Right hindlimb (tissue), 1 donor: ENCODE data around the gene SARM1.
A peak's percentile ranks its signal among the peaks of the same experiment; 100 is the strongest.

Source experiments
- DNase-seq: peaks from one replicate; pipeline ENCODE4 v3.0.0-alpha.2; 2018

The SARM1 gene

DNA sequence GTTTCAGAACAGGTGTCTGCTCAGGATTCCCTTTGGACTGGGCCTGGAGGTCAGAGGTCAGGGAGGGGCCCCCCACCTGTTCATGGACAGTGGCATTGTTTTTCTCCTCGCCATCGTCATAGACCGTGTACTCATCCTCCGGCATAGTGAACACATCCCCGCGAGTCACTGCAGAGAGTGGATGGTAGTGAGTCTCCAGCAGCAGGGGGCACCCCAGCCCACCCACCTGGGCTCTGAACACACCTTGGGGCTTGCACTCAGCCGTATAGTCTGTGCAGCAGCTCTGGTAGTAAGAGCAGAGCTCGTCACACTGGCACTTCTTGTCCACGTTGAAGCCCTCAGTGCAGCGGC lies 1.8 kb upstream of the SARM1 start:
- DNase-seq, result no peak

DNA sequence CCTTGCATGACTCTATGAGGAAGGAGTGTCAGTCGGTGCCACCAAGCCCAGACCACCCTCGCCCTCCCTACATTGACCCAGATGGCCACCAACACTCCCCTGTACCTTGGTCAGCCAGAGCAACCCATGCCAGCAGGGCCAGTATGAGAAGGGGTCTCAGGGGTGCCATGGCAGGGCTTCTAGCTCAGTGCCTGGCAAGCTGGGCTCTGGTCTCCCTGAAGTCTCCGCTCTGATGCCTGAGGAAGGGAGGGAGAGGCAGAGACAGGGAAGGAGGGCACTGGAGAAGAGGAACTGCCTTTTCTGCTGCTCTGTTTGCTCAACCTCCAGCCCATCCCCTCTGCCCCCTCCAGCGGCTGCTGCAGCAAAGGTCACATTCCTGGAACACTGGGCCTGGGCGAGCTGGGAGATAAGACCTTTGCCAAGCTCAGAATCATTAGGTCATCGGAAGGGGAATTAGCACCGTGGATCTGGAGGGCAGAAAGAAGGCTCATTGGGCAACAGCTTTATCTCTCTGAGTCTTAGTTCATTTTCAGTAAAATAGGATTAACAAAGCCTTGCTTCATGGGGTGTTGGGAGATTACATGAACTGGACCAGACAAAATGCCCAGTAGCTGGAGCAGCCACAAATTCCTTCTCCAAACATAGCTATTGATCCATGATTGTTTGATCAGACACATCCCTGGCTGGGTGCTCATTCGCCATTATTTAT lies 1.3 kb upstream of the SARM1 start, which contains the start of gene VTN:
Gene VTN, minus strand, starts transcription at position 273 of the 709 bp plus-strand sequence. Its CDS starts 104 bp downstream, at position 169.
- no peak for DNase-seq

DNA sequence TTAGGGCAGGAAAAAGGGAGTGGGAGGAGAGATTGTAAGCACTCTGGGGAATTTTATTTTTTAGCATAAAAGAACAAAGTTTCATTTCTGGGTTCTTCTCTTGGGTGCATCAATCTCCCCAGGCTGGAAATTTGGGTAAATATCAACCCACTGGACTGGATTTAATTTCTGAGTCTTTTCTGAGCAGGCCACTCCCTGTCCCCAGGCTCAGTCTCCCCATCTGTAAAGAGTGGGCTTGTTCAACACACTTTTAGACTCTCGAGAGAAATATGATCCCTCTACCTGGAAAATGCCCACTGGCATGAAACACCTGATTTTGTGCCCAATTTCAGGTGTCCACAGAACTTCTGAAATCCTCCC lies 770 bp upstream of the SARM1 start:
- no peak for DNase-seq

DNA sequence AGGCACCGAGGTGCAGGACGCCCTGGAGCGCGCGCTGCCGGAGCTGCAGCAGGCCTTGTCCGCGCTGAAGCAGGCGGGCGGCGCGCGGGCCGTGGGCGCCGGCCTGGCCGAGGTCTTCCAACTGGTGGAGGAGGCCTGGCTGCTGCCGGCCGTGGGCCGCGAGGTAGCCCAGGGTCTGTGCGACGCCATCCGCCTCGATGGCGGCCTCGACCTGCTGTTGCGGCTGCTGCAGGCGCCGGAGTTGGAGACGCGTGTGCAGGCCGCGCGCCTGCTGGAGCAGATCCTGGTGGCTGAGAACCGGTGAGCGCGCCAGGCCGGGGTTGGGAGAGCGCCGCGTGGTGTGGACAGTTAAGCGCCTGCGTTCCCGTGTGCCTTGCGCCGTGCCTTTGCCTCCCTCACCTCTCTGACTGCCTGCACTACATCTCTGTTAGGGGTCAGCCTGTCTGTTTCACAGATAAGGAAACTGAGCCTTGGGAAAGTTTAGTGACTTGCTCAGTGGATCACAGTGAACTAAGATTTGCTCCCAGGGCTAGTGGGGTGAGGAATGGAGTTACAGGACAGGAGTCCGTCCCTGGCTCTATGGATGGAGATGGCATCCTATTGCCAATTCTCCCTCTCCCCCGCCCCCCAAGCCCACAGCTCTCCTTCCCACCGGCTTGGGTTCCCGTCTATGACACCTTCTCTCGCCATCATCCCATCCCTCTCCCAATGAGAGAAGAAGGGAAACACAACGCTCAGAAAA lies 880 bp downstream of the SARM1 start:
- no peak for DNase-seq

DNA sequence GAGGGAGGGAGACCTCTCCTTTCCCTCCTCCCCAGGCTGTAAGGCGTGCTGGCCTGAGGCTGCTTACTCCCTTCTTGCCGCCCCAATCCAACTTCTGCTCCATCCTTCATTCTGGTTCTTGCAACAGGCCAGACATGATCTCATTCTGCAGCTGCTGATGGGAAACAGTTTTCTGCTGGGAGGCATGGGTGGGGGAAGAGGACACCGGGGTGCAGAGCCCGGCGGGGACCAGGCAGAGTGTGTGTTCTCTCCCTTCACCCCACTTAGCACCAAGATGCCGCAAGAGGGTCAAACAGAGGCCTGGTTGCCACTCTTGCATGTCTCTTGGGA lies 1.4 kb downstream of the SARM1 start:
- no peak for DNase-seq

DNA sequence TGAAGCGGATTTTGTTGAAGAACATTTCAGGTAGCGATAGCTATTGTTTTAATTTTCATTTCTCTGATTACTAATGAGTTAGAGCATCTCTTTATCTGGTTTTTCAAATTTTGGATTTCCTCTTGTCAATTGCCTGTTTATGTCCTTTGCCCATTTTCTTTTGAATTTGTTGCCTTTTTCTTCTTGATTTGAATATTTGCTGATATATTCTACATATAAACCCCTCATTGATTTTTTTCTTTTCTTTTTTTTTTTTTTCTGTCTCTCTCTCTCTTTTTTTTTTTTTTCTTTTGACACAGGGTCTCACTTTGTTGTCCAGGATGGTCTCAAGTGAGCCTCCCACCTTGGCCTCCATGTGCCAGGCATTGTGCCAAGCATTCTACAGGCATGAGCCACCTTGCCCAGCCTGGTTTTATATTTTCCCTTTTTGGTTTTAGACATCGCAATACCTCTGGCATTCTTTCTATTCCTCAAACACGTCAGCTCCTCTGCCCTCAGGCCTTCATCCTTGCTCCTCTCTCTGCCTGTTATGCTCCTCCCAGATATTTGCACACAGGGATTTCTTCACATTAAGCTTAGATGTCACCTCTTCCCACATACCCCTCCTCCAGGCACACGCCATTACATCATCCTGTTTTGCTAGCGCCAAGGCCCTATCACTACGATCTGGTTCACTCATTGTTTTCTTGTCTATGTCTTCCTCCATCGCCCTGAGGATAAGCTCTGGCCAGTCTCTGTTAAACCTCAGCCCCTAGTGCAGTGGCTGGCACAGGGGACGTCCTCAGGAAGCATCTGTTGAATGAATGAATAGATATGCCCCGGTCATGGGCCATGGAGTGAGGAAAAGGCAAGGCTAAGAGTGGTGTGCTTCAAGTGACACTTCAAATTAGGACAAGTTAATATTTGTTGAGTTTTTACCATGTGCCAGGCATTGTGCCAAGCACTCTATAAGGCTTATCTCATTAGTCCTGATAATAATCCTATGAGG lies 8.6 kb downstream of the SARM1 start:
- DNase-seq, result no peak

DNA sequence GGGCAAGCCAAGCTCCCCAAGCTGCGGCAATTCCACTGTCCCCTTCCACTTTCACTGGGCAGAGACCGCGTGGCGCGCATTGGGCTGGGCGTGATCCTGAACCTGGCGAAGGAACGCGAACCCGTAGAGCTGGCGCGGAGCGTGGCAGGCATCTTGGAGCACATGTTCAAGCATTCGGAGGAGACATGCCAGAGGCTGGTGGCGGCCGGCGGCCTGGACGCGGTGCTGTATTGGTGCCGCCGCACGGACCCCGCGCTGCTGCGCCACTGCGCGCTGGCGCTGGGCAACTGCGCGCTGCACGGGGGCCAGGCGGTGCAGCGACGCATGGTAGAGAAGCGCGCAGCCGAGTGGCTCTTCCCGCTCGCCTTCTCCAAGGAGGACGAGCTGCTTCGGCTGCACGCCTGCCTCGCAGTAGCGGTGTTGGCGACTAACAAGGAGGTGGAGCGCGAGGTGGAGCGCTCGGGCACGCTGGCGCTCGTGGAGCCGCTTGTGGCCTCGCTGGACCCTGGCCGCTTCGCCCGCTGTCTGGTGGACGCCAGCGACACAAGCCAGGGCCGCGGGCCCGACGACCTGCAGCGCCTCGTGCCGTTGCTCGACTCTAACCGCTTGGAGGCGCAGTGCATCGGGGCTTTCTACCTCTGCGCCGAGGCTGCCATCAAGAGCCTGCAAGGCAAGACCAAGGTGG lies 9.8 kb downstream of the SARM1 start:
- DNase-seq, result no peak

DNA sequence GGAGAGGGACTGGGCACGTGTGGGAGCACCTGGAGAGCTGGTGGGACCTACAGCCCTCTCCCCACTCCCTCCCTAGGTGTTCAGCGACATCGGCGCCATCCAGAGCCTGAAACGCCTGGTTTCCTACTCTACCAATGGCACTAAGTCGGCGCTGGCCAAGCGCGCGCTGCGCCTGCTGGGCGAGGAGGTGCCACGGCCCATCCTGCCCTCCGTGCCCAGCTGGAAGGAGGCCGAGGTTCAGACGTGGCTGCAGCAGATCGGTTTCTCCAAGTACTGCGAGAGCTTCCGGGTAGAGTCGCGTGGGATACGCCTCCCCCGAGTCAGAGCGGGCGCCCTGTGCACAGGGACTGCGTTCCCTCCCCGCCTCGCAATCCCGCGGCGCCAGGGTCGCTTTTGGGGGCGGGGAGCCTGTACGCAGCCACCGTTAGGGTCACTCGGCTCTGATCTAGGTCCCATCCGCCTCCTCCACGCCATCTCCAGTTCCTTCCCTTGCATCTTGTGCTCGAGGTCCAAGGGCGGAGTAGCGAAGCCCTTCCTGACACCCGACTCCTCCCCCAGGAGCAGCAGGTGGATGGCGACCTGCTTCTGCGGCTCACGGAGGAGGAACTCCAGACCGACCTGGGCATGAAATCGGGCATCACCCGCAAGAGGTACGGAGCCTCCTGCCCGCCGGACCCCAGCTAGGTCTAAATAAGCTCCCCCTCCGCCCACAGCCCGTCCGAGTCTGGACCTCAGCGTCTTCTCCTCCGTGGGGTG lies 13.0 kb downstream of the SARM1 start:
- DNase-seq, result peak; percentile 47

DNA sequence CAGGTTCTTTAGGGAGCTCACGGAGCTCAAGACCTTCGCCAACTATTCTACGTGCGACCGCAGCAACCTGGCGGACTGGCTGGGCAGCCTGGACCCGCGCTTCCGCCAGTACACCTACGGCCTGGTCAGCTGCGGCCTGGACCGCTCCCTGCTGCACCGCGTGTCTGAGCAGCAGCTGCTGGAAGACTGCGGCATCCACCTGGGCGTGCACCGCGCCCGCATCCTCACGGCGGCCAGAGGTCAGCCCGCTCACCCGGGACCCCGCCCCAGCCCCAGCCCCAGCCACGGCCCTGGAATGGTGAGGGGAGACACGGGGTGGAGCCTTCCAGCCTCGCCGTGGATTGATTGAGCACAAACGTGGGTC lies 13.5 kb downstream of the SARM1 start:
- no peak for DNase-seq

DNA sequence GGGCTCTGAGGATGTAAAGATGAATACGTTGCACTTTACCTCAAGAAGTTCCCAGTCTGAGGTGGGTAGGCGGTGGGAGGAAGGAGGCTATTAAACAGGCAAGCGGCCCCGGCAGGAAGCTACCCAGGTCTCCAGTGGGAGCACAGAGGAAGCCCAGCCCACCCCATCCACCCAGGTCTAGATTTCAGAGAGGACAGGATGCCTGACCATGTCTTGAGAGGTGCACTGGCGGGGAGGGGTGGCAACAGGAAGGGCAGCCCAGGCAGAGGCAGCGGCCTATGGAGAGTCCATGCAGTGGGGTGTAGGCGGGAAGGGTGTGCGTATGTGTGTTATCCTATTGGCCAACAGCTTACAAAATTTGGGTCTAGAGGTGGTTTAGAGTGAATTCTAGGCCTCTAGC lies 13.9 kb downstream of the SARM1 start:
- no peak for DNase-seq

DNA sequence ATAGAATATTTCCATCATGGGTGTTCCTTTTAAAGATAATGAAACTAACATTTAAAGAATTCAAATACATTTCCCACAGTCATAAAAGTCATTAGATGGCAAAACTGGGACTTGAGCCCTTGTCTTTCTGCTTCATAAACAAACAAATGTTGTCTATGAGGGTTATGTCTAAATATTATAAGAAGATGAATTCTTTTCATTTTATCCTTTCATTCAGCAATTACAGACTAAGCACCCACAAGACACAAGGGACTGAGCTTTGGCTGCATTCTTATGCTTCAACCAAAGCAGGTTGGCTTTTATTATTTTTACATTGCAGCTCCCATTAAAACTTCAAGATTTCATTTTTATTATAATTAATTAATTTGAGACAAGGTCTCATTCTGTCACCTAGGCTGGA lies 14.9 kb downstream of the SARM1 start:
- DNase-seq, result no peak

DNA sequence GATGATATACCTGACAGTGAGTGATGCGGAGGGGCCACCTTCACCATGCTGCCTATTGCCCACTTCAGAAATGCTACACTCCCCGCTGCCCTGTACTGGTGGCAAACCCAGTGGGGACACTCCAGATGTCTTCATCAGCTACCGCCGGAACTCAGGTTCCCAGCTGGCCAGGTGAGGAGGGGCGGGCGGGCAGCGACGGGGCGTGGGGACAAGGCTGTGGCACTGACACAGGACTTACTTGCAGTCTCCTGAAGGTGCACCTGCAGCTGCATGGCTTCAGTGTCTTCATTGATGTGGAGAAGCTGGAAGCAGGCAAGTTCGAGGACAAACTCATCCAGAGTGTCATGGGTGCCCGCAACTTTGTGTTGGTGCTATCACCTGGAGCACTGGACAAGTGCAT lies 16.6 kb downstream of the SARM1 start:
- no peak for DNase-seq

DNA sequence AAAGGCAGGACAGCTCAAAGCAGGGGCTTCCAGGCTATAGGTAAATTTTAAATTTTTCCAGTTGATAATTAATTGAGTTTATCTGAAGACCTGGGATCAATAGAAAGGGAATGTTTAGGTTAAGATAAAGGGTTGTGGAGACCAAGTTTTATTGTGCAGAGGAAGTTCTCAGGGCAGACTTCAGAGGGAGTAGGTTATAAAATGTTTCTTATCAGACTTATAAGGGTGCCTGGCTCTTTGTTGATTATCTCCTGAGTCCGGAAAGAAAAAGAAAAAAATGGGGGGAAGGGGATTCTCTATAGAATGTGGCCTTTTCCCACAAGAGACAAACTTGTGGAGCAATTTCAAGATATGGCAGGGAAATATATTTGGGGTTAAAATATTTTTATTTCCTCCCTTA lies 18.6 kb downstream of the SARM1 start:
- no peak for DNase-seq

DNA sequence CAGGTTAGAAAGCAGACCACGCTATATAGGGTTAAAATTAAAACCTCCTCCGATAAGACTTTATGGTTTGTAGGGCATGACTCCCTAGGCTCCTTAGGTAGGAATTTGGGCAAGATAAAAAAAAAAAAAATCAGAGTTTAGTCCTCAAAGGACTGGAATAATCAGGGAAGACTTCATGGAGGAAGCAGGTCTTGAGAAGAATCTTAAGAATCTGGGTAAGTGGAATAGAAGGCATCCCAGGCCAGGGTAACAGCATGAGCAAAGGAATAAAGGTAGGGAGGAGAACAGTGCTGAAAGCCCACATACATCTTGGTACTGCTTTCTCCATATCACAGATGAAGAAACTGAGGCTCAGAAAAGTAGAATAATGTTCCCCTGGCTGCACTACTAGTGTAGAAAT lies 19.1 kb downstream of the SARM1 start:
- no peak for DNase-seq

DNA sequence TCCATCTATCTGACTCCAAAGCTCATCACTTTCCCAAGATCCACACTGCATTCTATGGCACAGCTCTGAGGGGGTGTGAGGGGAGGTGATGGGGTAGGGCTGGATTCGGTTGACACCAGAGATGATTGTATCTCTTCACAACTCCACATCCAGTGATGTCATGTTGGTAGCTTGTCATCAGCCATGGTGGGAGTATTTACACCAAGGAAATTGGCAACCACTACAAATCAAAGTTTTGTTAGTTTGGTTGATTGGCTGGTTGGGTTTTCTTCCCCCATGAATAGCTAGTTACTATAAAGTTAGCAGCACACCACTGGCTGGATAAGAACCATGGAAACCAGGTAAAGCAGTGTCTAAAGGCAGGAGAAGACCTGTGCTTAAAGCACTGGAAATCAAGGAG lies 19.5 kb downstream of the SARM1 start:
- DNase-seq, result no peak

DNA sequence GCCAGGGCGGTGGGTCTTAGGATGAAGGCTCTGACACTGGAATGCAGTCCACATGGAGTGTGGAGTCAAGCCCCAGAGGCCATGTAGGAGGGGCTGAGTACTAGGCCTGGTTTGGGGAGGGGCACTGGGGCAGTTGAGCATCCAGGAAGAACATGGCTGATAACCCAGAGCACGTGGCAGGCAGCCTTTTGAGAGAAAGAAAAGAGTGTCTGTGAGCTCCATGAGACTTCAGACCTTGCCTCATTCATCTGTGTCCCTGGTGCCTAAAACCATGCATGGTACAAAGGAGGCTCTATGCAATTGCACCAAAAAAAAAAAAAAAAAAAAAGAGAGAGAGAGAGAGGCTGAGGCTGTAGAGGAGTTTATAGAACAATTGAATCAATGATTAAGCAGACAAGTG lies 19.9 kb downstream of the SARM1 start:
- DNase-seq, result no peak

DNA sequence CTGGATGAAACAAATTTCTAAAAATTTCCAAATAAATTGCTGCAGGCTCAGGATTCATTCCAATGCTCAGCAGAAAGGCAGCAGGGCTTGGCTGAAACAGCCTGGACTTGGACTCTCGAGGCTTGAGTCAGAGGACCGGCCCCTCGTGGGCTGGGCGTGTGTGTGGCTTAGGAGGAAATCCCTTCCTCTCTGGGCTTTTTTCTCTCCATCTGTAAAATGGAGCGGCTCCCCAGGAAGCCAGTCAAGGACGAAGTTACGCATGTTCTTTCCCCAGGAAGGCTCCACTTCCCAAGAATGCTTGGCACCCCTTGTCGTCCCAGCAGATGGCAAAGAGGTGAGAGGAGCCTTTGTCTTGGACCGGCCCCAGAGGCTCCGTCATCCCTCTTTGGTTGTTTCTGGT lies 21.0 kb downstream of the SARM1 start:
- DNase-seq, result no peak

DNA sequence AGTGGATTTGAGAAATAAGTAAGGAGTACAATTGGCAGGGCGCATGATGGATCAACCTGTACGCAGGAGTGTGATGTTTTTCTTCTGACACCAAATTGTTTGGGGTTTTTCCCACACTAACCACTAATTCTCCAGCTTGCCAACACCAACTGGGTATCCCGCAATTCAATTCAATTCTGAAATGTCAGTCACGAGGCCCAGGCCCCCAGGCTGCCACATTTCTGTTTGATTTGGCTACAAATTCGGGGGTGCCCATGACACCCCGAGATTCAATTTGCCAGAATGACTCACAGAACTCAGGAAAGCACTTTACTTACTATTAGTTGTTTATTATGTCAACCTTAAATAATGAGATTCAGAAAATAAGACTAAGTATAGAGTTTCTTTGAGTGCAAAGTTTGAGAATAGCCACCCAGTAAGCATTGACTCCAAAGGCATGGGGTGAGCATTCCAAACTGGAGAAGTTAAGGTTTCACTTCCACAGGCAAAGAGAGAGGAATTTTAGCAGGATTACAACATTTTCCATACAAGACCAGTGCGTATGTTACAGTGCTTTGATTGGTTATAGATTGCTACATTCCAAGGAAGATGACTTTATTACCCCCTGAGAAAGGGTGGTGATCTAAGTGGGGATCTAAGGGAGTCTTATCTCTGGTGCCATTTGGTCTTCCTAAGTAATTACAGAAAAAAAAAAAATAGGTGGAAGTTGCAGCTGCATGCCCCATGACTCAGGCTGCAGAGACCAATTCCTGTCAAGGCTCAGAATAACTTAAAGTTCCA lies 23.0 kb downstream of the SARM1 start:
- no peak for DNase-seq

DNA sequence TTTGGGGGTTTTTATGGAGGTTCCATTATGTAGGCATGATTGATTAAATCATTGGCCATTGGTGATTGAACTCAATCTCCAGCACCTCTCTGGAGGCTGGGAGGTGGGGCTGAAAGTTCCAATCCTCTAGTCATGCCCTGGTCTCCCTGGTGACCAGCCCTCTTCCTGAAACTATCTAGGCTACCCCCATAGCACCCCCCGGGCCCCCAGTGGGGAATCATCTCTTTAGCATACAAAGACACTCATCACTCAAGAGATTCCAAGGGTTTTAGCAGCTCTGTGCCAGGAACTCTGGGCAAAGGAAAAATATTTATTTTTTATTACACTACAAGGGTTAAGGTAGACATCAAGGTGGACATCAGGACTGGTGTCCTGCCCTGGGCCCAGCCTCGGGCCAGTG lies 23.9 kb downstream of the SARM1 start:
- DNase-seq, result no peak

DNA sequence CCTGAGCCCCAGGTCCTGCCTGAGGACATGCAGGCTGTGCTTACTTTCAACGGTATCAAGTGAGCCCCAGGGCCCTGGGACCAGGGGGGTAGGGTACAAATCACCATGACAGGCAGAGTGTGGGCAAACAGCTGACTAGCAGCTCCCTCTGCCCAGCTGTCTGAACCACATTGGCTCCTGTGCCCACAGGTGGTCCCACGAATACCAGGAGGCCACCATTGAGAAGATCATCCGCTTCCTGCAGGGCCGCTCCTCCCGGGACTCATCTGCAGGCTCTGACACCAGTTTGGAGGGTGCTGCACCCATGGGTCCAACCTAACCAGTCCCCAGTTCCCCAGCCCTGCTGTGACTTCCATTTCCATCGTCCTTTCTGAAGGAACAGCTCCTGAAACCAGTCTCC lies 24.5 kb downstream of the SARM1 start:
- DNase-seq, result no peak

DNA sequence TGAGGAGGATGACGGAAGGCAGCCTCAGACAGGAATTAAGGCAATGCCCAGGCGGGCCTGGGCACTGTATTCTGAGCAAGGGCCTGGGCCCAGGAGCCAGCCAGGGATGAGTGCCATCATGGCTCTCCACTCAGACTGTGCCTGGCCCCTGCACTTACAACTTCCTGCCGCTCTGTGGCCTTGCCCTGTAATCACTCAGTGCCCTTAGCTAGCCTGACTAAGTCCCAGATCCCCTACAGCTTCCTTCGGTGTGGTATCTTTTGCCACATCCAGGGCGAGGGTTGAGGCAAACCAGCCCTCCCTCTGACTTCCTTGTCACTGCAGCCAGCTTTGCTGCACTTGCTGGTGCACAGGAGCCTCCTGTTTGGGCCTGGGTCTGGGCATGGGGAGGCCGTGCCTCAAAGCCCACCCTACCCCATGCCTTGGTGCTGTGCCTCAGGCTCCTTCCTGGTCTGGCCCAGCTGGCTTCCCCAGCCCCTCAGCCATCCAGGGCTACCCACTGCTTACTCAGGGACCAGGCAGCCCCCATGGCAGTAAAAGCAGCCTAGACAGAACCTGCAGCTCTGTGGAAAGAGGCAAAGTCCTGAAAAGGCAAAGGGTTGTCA lies 25.2 kb downstream of the SARM1 start:
- DNase-seq, result no peak
